Epithelial cell of proximal tubule (primary cell): ENCODE results near the gene CAMP. TPM values are rescaled to one million over a fixed set of nuclear protein-coding genes. Genes with fewer than 3 reads are reported as not detected.
"Not testable (repeated sequence)": the region's sequence is repeated elsewhere in the genome, so short reads cannot be mapped to it uniquely, and the experiment has no call there.

Experiments
- DNase-seq: peaks from one replicate; pipeline ENCODE4 v3.0.0-alpha.2; 2011; ENCODE audit warnings: low read depth
- H3K4me3 ChIP-seq: 2 replicates; pipeline ENCODE4 v1.5.1; 2011; ENCODE audit warnings: low read depth, mild to moderate bottlenecking, low read length
- total RNA-seq: library from RNA; depleted of rRNA; stranded (reverse); fragments of >200 nt; gene quantifications from 2 replicates; pipeline ENCODE4 v1.2.3, GENCODE V29; 2015
- TF ChIP-seq, protein P1 (sequence below): conservative IDR thresholded peaks from 2 replicates; pipeline ENCODE4 v1.5.1; 2012; ENCODE audit warnings: low read depth, mild to moderate bottlenecking, low read length

Gene CAMP
- total RNA-seq, 1 donor from 2014 or later = not detected

DNA sequence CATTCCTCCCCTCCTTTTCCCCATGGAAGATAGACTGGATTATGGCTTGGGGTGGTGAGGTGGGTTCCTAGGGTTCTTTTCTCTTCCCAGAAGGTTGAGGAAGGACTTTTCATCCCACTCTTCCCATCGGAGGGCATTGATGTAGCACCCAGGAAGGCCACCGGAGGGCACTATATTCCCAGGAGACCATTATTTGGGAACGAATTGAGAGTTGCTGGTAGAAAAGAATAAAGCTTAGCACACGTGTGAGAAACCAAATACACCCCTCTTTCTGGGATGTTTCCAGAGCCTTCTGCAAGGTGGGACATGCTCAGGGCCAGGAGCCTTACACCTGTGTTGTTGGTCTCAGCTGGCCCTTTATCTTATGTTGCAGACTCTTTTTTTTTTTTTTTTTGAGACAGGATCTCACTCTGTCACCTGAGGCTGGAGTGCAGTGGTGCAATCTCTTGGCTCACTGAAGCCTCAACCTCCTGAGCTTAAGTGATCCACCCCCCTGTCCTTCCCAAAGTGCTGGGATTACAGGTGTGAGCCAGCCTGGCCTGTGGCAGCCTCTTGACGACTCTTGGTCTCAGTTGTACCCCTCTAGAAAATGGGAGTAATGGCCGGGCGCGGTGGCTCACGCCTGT, 28.7 kb upstream of the CAMP start:
- DNase-seq = no peak
- TF ChIP-seq, protein P1, sequence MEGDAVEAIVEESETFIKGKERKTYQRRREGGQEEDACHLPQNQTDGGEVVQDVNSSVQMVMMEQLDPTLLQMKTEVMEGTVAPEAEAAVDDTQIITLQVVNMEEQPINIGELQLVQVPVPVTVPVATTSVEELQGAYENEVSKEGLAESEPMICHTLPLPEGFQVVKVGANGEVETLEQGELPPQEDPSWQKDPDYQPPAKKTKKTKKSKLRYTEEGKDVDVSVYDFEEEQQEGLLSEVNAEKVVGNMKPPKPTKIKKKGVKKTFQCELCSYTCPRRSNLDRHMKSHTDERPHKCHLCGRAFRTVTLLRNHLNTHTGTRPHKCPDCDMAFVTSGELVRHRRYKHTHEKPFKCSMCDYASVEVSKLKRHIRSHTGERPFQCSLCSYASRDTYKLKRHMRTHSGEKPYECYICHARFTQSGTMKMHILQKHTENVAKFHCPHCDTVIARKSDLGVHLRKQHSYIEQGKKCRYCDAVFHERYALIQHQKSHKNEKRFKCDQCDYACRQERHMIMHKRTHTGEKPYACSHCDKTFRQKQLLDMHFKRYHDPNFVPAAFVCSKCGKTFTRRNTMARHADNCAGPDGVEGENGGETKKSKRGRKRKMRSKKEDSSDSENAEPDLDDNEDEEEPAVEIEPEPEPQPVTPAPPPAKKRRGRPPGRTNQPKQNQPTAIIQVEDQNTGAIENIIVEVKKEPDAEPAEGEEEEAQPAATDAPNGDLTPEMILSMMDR = peak; percentile 90
- H3K4me3 ChIP-seq = no peak overlapping the region

DNA sequence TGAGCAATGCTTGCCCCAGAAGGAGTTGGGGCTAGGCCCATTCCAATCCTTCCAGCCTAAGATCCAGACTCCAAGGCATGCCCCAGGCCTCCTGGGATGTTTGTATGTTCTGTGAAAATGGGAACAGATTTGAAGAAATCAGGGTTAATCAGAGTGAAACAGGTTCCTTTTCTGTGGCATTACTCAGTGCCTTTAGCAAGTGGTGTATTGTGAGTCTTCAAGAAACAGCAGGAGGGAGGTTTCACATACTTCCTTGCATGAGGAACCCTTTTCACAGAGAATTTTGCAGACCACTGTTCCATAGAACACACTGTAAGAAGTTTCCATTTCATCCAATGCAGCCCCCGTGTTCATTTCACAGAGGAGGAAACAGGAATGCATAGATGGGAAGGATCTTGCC, 26.7 kb upstream of the CAMP start:
- no peak overlapping the region for H3K4me3 ChIP-seq
- TF ChIP-seq, protein P1 = no peak

DNA sequence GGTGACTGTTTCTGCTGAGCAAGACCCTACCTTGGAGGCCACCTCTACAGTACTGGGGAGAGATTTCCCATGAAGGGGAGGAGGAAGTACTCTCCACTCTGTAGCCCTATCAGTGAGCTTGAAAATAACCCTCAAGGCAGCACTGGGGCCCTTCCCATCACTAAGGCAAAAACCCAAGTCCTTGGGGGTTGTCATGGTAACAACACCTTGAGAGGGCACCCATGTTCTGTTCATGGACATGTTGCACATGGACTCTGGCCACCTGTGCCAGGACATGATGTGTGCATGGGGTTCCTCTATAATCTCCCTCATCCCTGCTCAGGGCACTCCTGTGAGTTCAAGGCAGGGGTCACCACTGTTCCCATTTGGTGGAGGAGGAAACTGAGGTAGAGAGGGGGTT, 24.2 kb upstream of the CAMP start:
- TF ChIP-seq, protein P1 = no peak
- H3K4me3 ChIP-seq = no peak overlapping the region

More for the DNA sequence above, 26.7 kb upstream of the CAMP start:
- no peak for DNase-seq

GRCh38 chr3:48202632-48203031, 20.7 kb upstream of the CAMP start:
- TF ChIP-seq, protein P1 = no peak
- DNase-seq = no peak
- H3K4me3 ChIP-seq = no peak overlapping the region

More for the DNA sequence above, 24.2 kb upstream of the CAMP start:
- no peak for DNase-seq

DNA sequence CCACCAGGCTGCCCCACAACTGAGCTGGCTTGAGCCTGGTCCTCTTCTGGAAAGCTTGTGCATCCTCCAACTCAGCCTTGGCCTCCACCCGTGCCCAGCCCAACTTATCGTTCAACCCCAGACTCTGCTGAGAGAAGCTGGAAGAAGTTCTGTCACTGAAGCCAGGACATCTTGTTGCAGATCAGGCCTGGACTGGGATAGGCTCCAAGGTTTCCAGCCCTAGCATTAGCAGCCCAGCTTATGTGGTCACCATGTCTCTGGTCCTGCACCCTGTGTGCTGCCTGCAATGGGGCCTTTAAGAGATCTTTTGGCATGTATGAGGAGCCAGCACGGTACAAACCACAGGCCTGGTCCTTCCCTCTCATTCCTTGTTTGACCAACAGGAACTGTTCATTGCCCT, 15.2 kb upstream of the CAMP start:
- TF ChIP-seq, protein P1 = no peak
- H3K4me3 ChIP-seq = no peak overlapping the region
- no peak for DNase-seq

DNA sequence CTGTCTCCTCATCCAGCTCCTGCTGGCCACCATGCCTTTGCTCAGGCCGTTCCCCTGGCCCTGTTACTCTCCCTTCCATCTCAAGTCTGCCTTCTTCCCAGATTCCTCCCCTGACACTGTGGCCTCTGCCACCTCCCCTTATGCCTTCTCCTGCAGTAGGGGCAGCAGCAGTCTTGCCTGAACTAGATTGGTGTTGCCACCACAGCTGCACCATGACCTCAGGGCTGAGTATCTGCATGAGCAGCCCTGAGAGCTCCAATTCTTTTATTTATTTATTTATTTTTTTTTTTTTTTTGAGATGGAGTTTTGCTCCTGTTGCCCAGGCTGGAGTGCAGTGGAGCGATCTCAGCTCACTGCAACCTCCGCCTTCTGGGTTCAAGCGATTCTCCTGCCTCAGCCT, 13.8 kb upstream of the CAMP start:
- no peak overlapping the region for H3K4me3 ChIP-seq
- DNase-seq = no peak
- TF ChIP-seq, protein P1 = no peak

GRCh38 chr3:48210534-48210933, 12.8 kb upstream of the CAMP start:
- DNase-seq = not testable (repeated sequence)

GRCh38 chr3:48211776-48212175, 11.5 kb upstream of the CAMP start:
- H3K4me3 ChIP-seq, DNase-seq: not testable (repeated sequence)

More at GRCh38 chr3:48210534-48210933, 12.8 kb upstream of the CAMP start:
- H3K4me3 ChIP-seq = not testable (repeated sequence)
